SK-N-SH treated with all-trans-retinoic acid at 6 μM for 48 hours (cell line): ENCODE results near the gene STMP1.

Experiments used
- CSDC2 ChIP-seq: fragments of 250-450 bp; sonication (Bioruptor Pico); IDR thresholded peaks from 2 replicates; pipeline ENCODE4 v1.5.0; 2020; ENCODE audit warnings: mild to moderate bottlenecking, moderate library complexity
- GLIS3 ChIP-seq: fragments of 250-450 bp; sonication (Bioruptor Pico); IDR thresholded peaks from 2 replicates; pipeline ENCODE4 v1.5.0; 2020; ENCODE audit warnings: mild to moderate bottlenecking, moderate library complexity
- ISL1 ChIP-seq: fragments of 250-450 bp; sonication (Bioruptor Pico); IDR thresholded peaks from 2 replicates; pipeline ENCODE4 v2.1.2; 2022; ENCODE audit warnings: mild to moderate bottlenecking, moderate library complexity
- RARB ChIP-seq: fragments of 250-450 bp; sonication (Bioruptor Pico); IDR thresholded peaks from 2 replicates; pipeline ENCODE4 v1.8.0; 2021; ENCODE audit warnings: mild to moderate bottlenecking, moderate library complexity
- TCF4 ChIP-seq: fragments of 250-450 bp; sonication (Bioruptor Pico); IDR thresholded peaks from 2 replicates; pipeline ENCODE4 v1.8.0; 2021; ENCODE audit warnings: mild to moderate bottlenecking, moderate library complexity, borderline replicate concordance
- ZFP3 ChIP-seq: fragments of 250-450 bp; sonication (Bioruptor Pico); IDR thresholded peaks from 2 replicates; pipeline ENCODE4 v1.5.0; 2020; ENCODE audit warnings: mild to moderate bottlenecking, moderate library complexity
- ZFP30 ChIP-seq: fragments of 450-650 bp; formaldehyde crosslinking; IDR thresholded peaks from 2 replicates; pipeline ENCODE4 v1.5.0; 2022; ENCODE audit warnings: mild to moderate bottlenecking, moderate library complexity
- ZNF565 ChIP-seq: fragments of 450-650 bp; formaldehyde crosslinking; conservative IDR thresholded peaks from 2 replicates; pipeline ENCODE4 v1.5.0; 2020; ENCODE audit warnings: low read depth, mild to moderate bottlenecking, moderate library complexity
- TF ChIP-seq, protein P1 (sequence below): fragments of 250-450 bp; sonication (Bioruptor Pico); IDR thresholded peaks from 2 replicates; pipeline ENCODE4 v1.8.0; 2020; ENCODE audit warnings: mild to moderate bottlenecking, moderate library complexity, borderline replicate concordance
- TF ChIP-seq, protein P2 (sequence below): fragments of 250-450 bp; sonication (Bioruptor Pico); IDR thresholded peaks from 2 replicates; pipeline ENCODE4 v1.5.0; 2020; ENCODE audit warnings: mild to moderate bottlenecking, moderate library complexity
- TF ChIP-seq, protein P3 (sequence below): fragments of 250-450 bp; sonication (Bioruptor Pico); IDR thresholded peaks from 2 replicates; pipeline ENCODE4 v1.5.1; 2020; ENCODE audit warnings: low read depth, mild to moderate bottlenecking, moderate library complexity
- TF ChIP-seq, protein P4 (sequence below): fragments of 250-450 bp; sonication (Bioruptor Pico); IDR thresholded peaks from 2 replicates; pipeline ENCODE4 v1.8.0; 2021; ENCODE audit warnings: low read depth, mild to moderate bottlenecking, moderate library complexity, borderline replicate concordance

DNA sequence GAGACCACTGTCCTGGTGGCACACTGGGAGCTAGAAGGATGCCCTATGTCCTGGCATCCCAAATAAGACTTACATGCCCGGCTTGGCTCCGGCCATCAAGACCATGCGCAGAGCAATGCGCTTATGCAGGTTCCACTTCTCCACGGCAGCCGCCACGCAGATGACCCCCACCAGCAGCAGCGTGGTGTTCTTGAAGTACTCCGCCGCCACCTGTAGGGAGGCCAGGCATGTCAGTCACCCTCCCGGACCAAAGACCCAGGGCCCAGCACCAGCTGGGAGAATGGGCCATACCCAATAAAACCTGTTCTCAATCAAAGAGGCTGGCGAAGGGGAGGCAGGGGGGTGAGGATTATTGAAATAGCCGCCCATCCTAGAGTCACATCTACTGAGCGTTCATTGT is 45.7 kb downstream of the STMP1 start:
- TF ChIP-seq ISL1 (CRISPR knock-in tag) = no peak
- TF ChIP-seq RARB (CRISPR knock-in tag) = no peak
- TF ChIP-seq ZFP3 (CRISPR knock-in tag) = no peak
- TF ChIP-seq, protein P1, sequence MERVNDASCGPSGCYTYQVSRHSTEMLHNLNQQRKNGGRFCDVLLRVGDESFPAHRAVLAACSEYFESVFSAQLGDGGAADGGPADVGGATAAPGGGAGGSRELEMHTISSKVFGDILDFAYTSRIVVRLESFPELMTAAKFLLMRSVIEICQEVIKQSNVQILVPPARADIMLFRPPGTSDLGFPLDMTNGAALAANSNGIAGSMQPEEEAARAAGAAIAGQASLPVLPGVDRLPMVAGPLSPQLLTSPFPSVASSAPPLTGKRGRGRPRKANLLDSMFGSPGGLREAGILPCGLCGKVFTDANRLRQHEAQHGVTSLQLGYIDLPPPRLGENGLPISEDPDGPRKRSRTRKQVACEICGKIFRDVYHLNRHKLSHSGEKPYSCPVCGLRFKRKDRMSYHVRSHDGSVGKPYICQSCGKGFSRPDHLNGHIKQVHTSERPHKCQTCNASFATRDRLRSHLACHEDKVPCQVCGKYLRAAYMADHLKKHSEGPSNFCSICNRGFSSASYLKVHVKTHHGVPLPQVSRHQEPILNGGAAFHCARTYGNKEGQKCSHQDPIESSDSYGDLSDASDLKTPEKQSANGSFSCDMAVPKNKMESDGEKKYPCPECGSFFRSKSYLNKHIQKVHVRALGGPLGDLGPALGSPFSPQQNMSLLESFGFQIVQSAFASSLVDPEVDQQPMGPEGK (CRISPR knock-in tag) = no peak
- TF ChIP-seq, protein P2, sequence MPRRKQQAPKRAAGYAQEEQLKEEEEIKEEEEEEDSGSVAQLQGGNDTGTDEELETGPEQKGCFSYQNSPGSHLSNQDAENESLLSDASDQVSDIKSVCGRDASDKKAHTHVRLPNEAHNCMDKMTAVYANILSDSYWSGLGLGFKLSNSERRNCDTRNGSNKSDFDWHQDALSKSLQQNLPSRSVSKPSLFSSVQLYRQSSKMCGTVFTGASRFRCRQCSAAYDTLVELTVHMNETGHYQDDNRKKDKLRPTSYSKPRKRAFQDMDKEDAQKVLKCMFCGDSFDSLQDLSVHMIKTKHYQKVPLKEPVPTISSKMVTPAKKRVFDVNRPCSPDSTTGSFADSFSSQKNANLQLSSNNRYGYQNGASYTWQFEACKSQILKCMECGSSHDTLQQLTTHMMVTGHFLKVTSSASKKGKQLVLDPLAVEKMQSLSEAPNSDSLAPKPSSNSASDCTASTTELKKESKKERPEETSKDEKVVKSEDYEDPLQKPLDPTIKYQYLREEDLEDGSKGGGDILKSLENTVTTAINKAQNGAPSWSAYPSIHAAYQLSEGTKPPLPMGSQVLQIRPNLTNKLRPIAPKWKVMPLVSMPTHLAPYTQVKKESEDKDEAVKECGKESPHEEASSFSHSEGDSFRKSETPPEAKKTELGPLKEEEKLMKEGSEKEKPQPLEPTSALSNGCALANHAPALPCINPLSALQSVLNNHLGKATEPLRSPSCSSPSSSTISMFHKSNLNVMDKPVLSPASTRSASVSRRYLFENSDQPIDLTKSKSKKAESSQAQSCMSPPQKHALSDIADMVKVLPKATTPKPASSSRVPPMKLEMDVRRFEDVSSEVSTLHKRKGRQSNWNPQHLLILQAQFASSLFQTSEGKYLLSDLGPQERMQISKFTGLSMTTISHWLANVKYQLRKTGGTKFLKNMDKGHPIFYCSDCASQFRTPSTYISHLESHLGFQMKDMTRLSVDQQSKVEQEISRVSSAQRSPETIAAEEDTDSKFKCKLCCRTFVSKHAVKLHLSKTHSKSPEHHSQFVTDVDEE = no peak
- TF ChIP-seq GLIS3 = no peak
- TF ChIP-seq, protein P3, sequence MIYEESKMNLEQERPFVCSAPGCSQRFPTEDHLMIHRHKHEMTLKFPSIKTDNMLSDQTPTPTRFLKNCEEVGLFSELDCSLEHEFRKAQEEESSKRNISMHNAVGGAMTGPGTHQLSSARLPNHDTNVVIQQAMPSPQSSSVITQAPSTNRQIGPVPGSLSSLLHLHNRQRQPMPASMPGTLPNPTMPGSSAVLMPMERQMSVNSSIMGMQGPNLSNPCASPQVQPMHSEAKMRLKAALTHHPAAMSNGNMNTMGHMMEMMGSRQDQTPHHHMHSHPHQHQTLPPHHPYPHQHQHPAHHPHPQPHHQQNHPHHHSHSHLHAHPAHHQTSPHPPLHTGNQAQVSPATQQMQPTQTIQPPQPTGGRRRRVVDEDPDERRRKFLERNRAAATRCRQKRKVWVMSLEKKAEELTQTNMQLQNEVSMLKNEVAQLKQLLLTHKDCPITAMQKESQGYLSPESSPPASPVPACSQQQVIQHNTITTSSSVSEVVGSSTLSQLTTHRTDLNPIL (CRISPR knock-in tag) = no peak
- TF ChIP-seq, protein P4, sequence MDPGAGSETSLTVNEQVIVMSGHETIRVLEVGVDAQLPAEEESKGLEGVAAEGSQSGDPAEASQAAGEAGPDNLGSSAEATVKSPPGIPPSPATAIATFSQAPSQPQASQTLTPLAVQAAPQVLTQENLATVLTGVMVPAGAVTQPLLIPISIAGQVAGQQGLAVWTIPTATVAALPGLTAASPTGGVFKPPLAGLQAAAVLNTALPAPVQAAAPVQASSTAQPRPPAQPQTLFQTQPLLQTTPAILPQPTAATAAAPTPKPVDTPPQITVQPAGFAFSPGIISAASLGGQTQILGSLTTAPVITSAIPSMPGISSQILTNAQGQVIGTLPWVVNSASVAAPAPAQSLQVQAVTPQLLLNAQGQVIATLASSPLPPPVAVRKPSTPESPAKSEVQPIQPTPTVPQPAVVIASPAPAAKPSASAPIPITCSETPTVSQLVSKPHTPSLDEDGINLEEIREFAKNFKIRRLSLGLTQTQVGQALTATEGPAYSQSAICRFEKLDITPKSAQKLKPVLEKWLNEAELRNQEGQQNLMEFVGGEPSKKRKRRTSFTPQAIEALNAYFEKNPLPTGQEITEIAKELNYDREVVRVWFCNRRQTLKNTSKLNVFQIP (CRISPR knock-in tag) = no peak
- no peak for TF ChIP-seq ZNF565 (CRISPR knock-in tag)
- TF ChIP-seq TCF4 (CRISPR knock-in tag) = no peak
- TF ChIP-seq CSDC2 (CRISPR knock-in tag) = no peak
- TF ChIP-seq ZFP30 = no peak
